Peyer's patch (tissue), 4 donors: ENCODE data around the gene ETV5.

Experiments used
- POLR2A ChIP-seq, 2 donors: fragments of 450-650 bp; IDR thresholded peaks; one replicate each; pipeline ENCODE4 v1.5.1; 2017; ENCODE audit warnings: antibody characterized with exemption in 2 of 2, mild to moderate bottlenecking in 2 of 2, moderate library complexity in 2 of 2
- TF ChIP-seq, protein P1 (sequence below), 6 experiments: fragments of 450-650 bp in 4 of 6; fragments of 200-600 bp in 2 of 6; sonication (generic) in 1 of 6; IDR thresholded peaks; one replicate each; pipeline ENCODE4 v1.5.1; 2017 to 2019; ENCODE audit warnings: antibody characterized with exemption in 6 of 6, mild to moderate bottlenecking in 3 of 6, moderate library complexity in 1 of 6

DNA sequence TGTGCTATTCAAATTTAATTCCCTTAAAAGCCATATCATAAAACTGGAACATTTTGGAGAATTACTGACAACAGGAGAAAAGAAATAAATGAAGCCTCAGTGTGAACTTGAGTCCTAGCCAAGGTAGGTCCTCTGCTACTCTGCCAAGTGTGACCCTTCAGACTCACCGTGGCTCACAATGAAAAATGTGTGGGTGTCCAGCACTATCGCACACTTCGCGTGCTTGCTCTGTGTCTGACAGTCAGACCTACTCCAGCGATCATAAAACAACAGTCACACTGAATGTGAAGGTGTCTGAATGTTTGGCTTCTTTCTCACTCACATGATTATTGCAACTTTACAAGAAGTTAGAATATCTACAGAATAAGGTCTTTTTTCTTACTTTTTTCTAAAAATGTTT, 105.3 kb downstream of the ETV5 start:
- TF ChIP-seq, protein P1, sequence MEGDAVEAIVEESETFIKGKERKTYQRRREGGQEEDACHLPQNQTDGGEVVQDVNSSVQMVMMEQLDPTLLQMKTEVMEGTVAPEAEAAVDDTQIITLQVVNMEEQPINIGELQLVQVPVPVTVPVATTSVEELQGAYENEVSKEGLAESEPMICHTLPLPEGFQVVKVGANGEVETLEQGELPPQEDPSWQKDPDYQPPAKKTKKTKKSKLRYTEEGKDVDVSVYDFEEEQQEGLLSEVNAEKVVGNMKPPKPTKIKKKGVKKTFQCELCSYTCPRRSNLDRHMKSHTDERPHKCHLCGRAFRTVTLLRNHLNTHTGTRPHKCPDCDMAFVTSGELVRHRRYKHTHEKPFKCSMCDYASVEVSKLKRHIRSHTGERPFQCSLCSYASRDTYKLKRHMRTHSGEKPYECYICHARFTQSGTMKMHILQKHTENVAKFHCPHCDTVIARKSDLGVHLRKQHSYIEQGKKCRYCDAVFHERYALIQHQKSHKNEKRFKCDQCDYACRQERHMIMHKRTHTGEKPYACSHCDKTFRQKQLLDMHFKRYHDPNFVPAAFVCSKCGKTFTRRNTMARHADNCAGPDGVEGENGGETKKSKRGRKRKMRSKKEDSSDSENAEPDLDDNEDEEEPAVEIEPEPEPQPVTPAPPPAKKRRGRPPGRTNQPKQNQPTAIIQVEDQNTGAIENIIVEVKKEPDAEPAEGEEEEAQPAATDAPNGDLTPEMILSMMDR (IDR thresholded peaks at IDR 0.05), result no peak
- TF ChIP-seq POLR2A (IDR thresholded peaks at IDR 0.05), result no peak
